Hindlimb muscle (tissue), 1 donor: Measurements from ENCODE around the gene CNOT4. TPM values are rescaled to one million over a fixed set of nuclear protein-coding genes. Genes with fewer than 3 reads are reported as not detected.
"Not testable (repeated sequence)": the region's sequence is repeated elsewhere in the genome, so short reads cannot be mapped to it uniquely, and the experiment has no call there.

Experiments
- DNase-seq: peaks from one replicate; pipeline ENCODE4 v3.0.0-alpha.2; 2013
- polyA plus RNA-seq: library from polyadenylated mRNA; unstranded; fragments of 120-200 nt; gene quantifications from one replicate; pipeline ENCODE4 v1.2.1, GENCODE V29; 2013; ENCODE audit not compliant: insufficient read length

The CNOT4 gene
- polyA plus RNA-seq, 1 donor = 25.2 TPM

DNA sequence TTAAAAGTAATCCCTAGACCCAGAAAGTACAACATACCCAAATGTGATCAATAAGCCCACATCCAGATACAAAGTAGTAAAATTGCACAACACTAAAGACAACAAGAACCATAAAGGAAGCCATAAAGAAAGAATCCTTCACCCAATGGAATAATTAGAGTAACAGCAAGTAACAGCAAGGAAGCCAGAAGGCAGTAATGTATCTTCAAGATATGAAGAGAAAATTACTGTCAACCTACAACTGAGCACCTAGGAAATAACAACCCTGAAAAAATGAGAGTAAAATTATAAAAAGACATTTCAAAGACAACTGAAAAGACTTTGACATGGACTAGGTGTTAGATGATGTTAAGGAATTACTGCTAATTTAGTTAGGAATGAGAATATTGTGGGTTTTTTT is 60.5 kb downstream of the CNOT4 start:
- DNase-seq = no peak

DNA sequence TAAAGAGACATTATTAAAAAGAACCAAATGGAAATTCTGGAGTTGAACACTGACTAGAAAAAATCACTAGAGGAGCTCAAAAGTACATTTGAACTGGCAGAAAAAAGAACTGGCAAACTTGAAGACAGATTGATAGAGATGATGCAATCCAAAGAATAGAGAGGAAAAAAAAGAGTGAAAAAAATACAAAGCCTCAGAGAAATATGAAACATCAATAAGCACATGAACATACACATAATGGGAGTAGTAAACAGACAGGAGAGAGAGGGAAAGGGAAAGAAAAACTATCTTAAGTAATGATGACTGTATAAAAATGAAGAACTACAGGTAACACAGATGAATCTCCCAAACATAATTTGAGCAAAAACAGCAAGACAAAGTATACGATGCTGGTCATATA is 61.1 kb downstream of the CNOT4 start:
- DNase-seq = no peak

GRCh38 chr7:135447748-135448147 is 62.2 kb downstream of the CNOT4 start:
- no peak for DNase-seq

GRCh38 chr7:135445690-135446089 is 64.2 kb downstream of the CNOT4 start:
- DNase-seq = no peak

- DNase-seq = not testable (repeated sequence)
Measured at GRCh38 chr7:135445266-135445665, 64.6 kb downstream of the CNOT4 start.

DNA sequence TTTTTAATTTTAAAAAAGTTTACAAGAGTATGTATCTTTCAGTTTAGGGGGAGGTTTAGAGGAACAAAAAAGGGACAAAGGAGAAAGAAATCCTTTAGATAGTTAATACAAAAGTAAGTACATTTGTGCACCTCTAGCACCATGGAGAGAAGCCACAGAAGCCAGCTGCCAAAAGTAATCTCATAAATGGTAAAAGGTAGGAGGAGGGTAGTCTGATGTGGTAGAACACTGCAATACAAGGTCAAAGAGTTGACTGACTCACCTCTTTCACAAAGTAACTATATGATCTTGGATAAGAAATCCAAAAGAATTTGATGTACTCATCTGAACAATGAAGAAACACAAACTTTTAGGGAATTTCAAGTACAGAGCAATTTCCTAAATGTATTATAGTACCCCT is 68.1 kb downstream of the CNOT4 start:
- DNase-seq = no peak

DNA sequence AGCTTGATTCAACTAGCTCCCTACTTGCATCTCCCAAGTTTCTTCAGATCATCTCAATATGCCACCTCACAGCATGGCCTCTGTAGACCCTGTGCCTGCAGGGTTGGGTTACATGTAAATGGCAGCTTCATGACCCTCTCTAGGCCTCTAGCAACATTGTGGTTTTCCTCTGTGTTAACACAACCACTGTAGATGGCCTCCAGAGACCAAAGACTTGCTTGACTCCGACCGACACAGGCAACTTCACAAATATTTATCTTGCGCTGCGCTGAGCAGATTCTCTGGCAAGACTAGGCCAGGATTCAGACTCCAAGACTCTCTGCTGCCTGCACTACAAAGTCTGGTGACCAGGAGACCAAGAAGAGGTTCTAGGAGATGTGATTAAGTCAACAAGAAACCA is 75.9 kb downstream of the CNOT4 start:
- no peak for DNase-seq

DNA sequence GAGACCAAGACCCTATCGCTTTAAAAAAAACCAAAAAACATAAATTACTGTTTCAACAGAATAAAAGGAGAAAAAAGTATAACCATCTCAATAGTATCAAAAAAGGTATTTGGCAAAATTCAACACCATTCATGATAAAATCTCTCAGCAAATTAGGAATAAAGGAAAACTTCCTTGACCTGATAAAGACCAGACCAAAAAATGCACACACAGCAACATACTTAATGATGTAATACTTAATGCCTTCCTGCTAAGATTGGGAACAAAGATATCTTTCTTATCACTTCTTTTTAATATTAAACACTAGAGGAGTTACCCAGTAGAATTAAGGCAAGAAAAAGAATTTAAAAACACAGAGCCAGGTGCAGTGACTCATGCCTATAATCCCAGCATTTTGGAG is 79.3 kb downstream of the CNOT4 start:
- DNase-seq = no peak

- DNase-seq = no peak
Measured at GRCh38 chr7:135428879-135429278, 81.0 kb downstream of the CNOT4 start.

GRCh38 chr7:135428011-135428410 is 81.9 kb downstream of the CNOT4 start:
- no peak for DNase-seq

- no peak for DNase-seq
Measured at GRCh38 chr7:135427166-135427565, 82.7 kb downstream of the CNOT4 start.

GRCh38 chr7:135425036-135425435 is 84.9 kb downstream of the CNOT4 start:
- no peak for DNase-seq

DNA sequence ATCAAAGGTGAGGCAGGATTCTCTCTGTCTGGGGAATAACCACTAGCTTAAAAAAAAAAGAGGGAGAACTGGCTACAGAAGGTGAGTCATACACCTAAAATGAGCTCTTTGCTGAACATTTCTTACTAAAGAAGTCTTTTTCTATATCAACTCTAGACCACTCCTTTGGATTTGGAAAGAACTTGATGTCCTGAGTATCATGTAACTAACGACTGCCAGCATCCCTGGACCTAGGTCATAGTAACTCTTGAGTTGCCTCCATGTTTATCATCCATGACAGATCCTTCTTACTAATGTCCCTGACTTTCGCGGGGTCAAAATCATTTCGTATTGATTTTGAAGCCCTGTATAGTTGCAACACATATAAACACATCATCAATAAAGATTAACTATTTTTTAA is 89.1 kb downstream of the CNOT4 start:
- no peak for DNase-seq

DNA sequence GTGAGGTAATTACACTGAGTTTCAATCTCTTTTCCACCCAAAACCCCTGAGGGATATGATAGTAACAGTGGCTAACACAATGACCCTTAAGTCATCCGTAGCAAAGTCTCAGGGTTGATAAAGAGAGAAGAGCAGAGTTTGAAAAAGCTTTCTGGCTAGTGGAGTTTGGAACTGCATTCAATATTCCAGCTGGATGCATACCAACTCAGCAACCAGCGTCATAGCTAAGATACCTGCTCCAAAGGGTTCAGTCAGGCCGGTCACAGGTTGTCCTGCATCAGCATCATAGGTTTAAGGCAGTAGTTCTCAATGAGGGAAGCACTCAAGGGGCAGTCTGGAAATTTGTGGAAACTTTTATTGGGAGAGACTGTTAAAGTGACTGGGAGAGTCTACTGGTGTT is 93.5 kb downstream of the CNOT4 start:
- DNase-seq = no peak

- no peak for DNase-seq
Measured at GRCh38 chr7:135414850-135415439, 95.0 kb downstream of the CNOT4 start.

DNA sequence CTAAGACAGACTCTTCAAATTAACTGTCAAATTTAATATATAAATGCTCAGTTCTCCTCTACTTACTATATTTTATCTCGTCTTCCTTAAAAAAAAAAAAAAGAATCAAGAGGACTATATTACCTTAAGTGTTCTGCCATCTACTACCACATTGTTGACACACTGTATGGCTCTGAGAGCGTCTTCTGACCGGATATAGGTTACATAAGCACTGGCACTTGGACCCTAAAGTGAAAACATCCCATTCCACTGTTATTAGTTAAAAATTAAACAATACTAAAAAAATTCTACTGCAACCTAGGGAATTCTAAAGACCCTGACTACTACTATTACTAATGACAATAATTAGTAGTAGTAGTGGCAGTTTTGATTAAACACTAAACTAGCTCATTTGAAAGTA is 95.7 kb downstream of the CNOT4 start:
- no peak for DNase-seq

DNA sequence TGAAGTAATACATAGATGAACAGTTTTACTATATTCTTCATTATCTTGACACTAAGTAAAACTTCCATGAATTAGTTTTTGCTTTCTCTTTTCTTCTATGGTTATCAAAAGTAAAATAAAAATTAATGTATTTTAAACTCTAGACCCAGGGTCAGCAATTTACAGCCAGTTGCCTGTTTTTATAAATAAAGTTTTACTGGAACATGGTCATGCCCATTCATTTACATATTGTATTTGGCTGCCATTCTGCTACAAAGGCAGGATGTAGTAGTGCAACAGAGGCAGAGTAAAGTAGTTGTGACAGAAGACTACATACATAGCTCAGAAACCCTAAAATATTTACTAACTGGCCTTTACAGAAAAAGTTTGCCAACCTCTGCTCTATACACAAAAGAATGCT is 98.8 kb downstream of the CNOT4 start:
- DNase-seq = no peak

GRCh38 chr7:135410543-135410942 is 99.4 kb downstream of the CNOT4 start:
- DNase-seq = no peak

- DNase-seq = no peak
Measured at GRCh38 chr7:135409845-135410542, 99.9 kb downstream of the CNOT4 start.

GRCh38 chr7:135407884-135408283 is 102.0 kb downstream of the CNOT4 start:
- DNase-seq = no peak

GRCh38 chr7:135406918-135407317 is 103.0 kb downstream of the CNOT4 start:
- no peak for DNase-seq

GRCh38 chr7:135405969-135406368 is 103.9 kb downstream of the CNOT4 start:
- no peak for DNase-seq

DNA sequence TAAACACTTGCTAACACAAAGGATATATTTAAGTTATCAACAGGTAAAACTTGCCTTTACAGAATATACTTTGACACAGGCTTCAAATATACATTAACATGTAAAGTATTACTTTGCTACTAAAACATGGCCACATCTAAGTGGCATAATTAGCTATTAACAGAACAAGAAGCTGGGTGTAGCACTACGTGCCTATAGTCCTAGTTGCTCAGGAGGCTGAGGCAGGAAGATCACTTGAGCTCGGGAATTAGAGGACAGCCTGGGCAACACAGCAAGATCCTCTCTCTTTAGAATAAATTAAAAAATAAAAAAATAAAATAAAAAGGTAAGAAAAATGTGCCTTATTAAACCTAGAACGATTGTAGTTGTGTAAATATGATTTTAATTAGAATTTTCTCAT is 106.6 kb downstream of the CNOT4 start:
- DNase-seq = no peak

DNA sequence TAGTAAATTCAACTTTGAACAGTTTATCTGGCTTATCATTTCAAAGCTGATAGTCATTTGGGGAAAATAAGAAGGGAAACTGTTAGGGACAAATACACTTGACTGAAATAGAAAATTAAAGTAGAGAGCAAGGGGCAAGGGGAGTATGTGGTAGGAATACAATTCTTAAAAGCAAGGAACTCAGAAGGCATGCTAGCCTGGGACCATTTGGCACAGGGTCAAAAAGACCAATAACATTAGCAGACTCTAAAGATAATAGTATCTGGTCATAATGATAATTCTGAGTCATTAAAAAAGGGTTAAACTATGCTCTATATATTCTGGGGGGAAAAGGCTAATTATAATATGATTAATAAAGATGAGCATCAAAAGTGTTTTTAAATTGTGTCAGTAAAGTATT is 112.2 kb downstream of the CNOT4 start:
- no peak for DNase-seq

DNA sequence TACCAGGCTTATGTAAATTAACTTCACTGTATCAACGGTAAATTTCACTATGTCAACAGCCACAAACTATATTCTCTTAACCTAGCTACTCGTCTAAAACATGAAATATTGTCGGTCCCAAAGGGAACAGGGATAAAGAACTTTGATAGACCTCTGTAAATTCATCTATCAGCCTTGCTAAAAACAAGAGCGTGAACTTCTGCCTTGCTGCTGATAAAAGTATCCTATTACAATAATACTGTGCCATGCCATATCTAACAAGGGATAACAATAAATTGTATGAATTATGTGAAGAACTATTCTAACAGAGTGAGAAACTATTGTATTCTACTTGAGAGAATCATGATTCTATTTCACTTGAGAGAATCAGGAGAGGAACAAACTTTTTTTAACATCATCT is 117.2 kb downstream of the CNOT4 start:
- no peak for DNase-seq
